ENCODE data around the gene FAF1. TPM values are rescaled to one million over a fixed set of nuclear protein-coding genes. Genes with fewer than 3 reads are reported as not detected.

FAF1 gene
- total and polyA plus RNA-seq, 7 donors, result 27.5 to 59.3 (median 53.9) TPM

DNA sequence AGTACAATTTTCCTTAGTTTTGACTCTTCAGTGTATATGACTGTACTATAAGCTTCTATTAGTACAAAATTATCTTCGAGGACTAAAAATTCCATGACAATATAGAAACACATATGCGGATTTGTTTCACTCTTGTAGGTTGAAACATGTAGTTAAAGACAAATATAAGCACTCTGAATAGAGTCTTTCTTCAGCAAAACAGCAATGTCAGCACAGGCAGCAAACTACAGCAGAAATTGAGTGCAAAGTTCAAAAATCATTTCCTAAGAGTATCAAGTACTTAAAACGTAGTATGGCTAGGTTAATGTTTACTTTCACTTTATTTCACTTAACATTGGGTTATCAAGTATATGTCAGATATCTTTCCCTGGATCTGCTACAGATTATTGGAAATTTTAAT, 106.7 kb downstream of the FAF1 start:
- 18 to 65% methylated on average over 3 of the region's 3 CpGs for WGBS, 2 donors
- H3K4me1 ChIP-seq, result peaks cover 0 to 9% (median 0%) of the 10 kb centered on the region in 4 donors

GRCh38 chr1:50852889-50853288, 107.2 kb downstream of the FAF1 start:
- H3K36me3 ChIP-seq, result no peaks in the 10 kb centered on the region
- intact Hi-C loops (cut with DNase I), result no loop called here
- H3K27ac ChIP-seq, result no peak overlapping the region

More for the DNA sequence above, 106.7 kb downstream of the FAF1 start:
- Histone ChIP-seq H3K36me3 (no peaks in the 10 kb centered on the region), H3K9me3 (no peaks in the 10 kb centered on the region), H3K27ac (no peak overlapping the region), H3K27me3 (no peaks in the 10 kb centered on the region), H3K4me3 (no peak overlapping the region)
- TF ChIP-seq, protein P1, sequence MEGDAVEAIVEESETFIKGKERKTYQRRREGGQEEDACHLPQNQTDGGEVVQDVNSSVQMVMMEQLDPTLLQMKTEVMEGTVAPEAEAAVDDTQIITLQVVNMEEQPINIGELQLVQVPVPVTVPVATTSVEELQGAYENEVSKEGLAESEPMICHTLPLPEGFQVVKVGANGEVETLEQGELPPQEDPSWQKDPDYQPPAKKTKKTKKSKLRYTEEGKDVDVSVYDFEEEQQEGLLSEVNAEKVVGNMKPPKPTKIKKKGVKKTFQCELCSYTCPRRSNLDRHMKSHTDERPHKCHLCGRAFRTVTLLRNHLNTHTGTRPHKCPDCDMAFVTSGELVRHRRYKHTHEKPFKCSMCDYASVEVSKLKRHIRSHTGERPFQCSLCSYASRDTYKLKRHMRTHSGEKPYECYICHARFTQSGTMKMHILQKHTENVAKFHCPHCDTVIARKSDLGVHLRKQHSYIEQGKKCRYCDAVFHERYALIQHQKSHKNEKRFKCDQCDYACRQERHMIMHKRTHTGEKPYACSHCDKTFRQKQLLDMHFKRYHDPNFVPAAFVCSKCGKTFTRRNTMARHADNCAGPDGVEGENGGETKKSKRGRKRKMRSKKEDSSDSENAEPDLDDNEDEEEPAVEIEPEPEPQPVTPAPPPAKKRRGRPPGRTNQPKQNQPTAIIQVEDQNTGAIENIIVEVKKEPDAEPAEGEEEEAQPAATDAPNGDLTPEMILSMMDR (IDR thresholded peaks at IDR 0.05), result no peak
- TF ChIP-seq POLR2A (IDR thresholded peaks at IDR 0.05) (no peak), POLR2AphosphoS5 (IDR thresholded peaks at IDR 0.05) (no peak), EP300 (IDR thresholded peaks at IDR 0.05) (no peak)
- no peak for DNase-seq
- intact Hi-C loops (cut with DNase I), result no loop called here

DNA sequence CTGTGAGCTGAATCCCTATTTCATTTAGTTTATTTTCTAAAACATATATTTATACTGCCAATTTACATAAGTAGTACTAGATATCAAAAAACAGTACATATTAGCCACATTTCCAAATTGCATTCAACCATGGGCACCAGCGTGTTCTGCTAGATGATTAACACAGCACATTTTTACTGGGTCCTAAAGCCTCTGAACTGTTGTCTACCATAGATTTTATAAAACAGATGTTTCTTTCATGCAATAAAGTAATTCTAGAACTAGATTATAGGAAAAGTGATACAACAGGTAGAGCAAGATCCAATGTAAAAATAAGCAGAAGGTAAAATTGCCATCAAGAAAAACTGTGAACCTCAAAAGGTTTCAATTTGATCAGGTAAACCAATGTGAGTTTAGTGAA, 108.6 kb downstream of the FAF1 start:
- Histone ChIP-seq H3K9me3 (no peaks in the 10 kb centered on the region), H3K36me3 (no peaks in the 10 kb centered on the region), H3K4me1 (peaks cover 0 to 5% (median 0%) of the 10 kb centered on the region in 4 donors), H3K27ac (no peak overlapping the region), H3K27me3 (no peaks in the 10 kb centered on the region), H3K4me3 (no peak overlapping the region)
- intact Hi-C loops (cut with DNase I), result no loop called here
- 24 to 74% methylated on average over 1 of the region's 1 CpG for WGBS, 2 donors
- TF ChIP-seq POLR2A (IDR thresholded peaks at IDR 0.05), result no peak
- TF ChIP-seq POLR2AphosphoS5 (IDR thresholded peaks at IDR 0.05), result no peak
- TF ChIP-seq, protein P1 (IDR thresholded peaks at IDR 0.05), result no peak
- no peak for TF ChIP-seq EP300 (IDR thresholded peaks at IDR 0.05)
- no peak for DNase-seq

More at GRCh38 chr1:50852889-50853288, 107.2 kb downstream of the FAF1 start:
- H3K4me3 ChIP-seq, result no peak overlapping the region
- no peak for TF ChIP-seq EP300 (IDR thresholded peaks at IDR 0.05)
- no peak for TF ChIP-seq POLR2A (IDR thresholded peaks at IDR 0.05)
- no peak for TF ChIP-seq POLR2AphosphoS5 (IDR thresholded peaks at IDR 0.05)
- TF ChIP-seq, protein P1 (IDR thresholded peaks at IDR 0.05), result no peak
- H3K4me1 ChIP-seq, result peaks cover 0 to 8% (median 0%) of the 10 kb centered on the region in 4 donors
- H3K27me3 ChIP-seq, result no peaks in the 10 kb centered on the region
- no peak for DNase-seq
- no peaks in the 10 kb centered on the region for H3K9me3 ChIP-seq
- 20 to 73% methylated on average over 1 of the region's 1 CpG for WGBS, 2 donors

- TF ChIP-seq, protein P1 (IDR thresholded peaks at IDR 0.05), result no peak
- TF ChIP-seq POLR2AphosphoS5 (IDR thresholded peaks at IDR 0.05) (no peak), POLR2A (IDR thresholded peaks at IDR 0.05) (no peak), EP300 (IDR thresholded peaks at IDR 0.05) (no peak)
- DNase-seq, result no peak
- Histone ChIP-seq H3K4me3 (no peak overlapping the region), H3K27ac (no peak overlapping the region), H3K4me1 (peaks cover 0 to 5% (median 0%) of the 10 kb centered on the region in 4 donors), H3K36me3 (no peaks in the 10 kb centered on the region), H3K27me3 (no peaks in the 10 kb centered on the region), H3K9me3 (no peaks in the 10 kb centered on the region)
- 51 to 89% methylated on average over 7 of the region's 7 CpGs for WGBS, 2 donors
- intact Hi-C loops (cut with DNase I), result no loop called here
These were observed 109.0 kb downstream of the FAF1 start for GRCh38 chr1:50851034-50851433.

- no peak overlapping the region for H3K27ac ChIP-seq
- H3K4me1 ChIP-seq, result peaks cover 0 to 1% (median 0%) of the 10 kb centered on the region in 4 donors
- DNase-seq, result no peak
- H3K27me3 ChIP-seq, result no peaks in the 10 kb centered on the region
- H3K4me3 ChIP-seq, result no peak overlapping the region
- TF ChIP-seq POLR2A (IDR thresholded peaks at IDR 0.05) (no peak), EP300 (IDR thresholded peaks at IDR 0.05) (no peak), POLR2AphosphoS5 (IDR thresholded peaks at IDR 0.05) (no peak)
- TF ChIP-seq, protein P1 (IDR thresholded peaks at IDR 0.05), result no peak
- H3K36me3 ChIP-seq, result no peaks in the 10 kb centered on the region
- H3K9me3 ChIP-seq, result no peaks in the 10 kb centered on the region
- intact Hi-C loops (cut with DNase I), result no loop called here
These were observed 112.8 kb downstream of the FAF1 start for GRCh38 chr1:50847303-50847702.
